Measurements from ENCODE around the gene JAZF1. TPM values are rescaled to one million over a fixed set of nuclear protein-coding genes. Genes with fewer than 3 reads are reported as not detected.
A peak's percentile ranks its signal among the peaks of the same experiment; 100 is the strongest.

The JAZF1 gene
- total and polyA plus RNA-seq, 9 of the 15 experiments (the other 6 are each of a cell fraction or from before 2014, with no cell fraction given): 0.04 to 0.64 (median 0.11) TPM; not detected in 3

DNA sequence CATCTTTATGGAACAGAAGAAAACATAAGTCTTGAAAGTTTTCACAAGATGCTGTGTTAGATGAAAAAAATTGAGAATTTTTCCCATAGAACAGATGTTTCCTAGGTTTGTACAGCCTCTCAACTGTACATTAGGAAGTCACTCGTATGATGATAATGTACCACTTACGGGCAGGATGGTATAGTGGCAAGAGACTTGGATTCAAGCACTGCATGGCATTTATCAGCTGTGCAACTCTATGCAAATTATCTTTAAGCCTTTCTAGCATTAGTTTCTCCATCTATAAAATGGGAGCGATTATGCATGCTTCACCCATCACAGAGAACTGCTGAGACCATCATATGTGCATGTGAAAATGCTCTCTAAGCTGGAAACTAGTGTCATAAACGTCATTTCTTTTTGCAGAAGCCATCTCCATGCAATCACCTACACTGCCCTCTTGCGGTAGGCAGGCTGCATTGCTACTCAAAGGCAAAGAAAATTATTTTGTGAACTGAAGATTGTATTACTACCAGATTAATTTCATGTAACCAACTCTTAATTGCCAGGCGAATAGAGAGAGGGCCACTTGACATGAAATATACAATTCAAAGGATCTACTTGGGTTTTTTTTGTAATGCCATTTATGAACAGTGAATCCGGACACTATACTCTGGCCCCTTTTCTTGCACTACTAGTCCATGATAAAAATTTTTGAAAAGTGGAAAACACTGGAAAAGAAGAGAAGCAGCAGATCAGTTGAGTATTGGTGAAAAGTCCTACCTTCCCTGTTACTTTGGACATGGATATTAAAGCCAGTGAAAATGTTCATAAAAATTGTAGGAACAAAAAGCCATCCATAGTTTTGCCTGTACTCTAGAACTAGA, 102.3 kb downstream of the JAZF1 start:
- Histone ChIP-seq H3K79me2 (ENCODE audit: control insufficient read depth, insufficient read depth, low read length) (no peaks in the 10 kb centered on the region), H3K36me3 (ENCODE audit: control insufficient read depth, insufficient read depth, low read length) (no peaks in the 10 kb centered on the region), H3K9ac (ENCODE audit: insufficient read depth in 1 of 2, low read depth in 2 of 2, low read length in 2 of 2) (no peak overlapping the region), H3K27me3 (ENCODE audit: control insufficient read depth in 2 of 2, insufficient read depth in 2 of 2, low read length in 2 of 2) (peaks cover 6 to 22% of the 10 kb centered on the region in 2 experiments; a peak in 3 of 5 replicates), H3K4me1 (replicated peaks in 1 of 2; ENCODE audit: control insufficient read depth in 2 of 2, insufficient read depth in 2 of 2, low read length in 2 of 2) (no peaks in the 10 kb centered on the region), H3K4me3 (no peak overlapping the region), H3K4me2 (ENCODE audit: insufficient read depth, low read length) (no peak overlapping the region), H3K9me3 (replicated peaks; ENCODE audit: control insufficient read depth, insufficient read depth, low read depth, low read length) (no peaks in the 10 kb centered on the region), H3K9me1 (ENCODE audit: control insufficient read depth, insufficient read depth, low read length) (no peaks in the 10 kb centered on the region), H3K27ac (ENCODE audit: extremely low read depth, low read depth, low read length) (no peak overlapping the region), H4K20me1 (replicated peaks; ENCODE audit: control insufficient read depth, insufficient read depth, low read length) (no peaks in the 10 kb centered on the region), H2AFZ (ENCODE audit: low read depth, low read length) (no peak overlapping the region)
- FAIRE-seq: peak; percentile 92
- WGBS (ENCODE audit: insufficient coverage, low coverage, missing lambda C conversion rate): 2% methylated on average over 7 of the region's 7 CpGs
- peak; percentile 39 to 56 (median 42) for DNase-seq (ENCODE audit: extremely low read depth in 1 of 4, low spot score in 3 of 4)
- POLR2A ChIA-PET: no interaction called here
- CTCF ChIA-PET (ENCODE audit: low intra/inter-chr PET ratio): interaction anchor here (1.1 kb wide), 1 partner anchor 17 kb away, joined by 3 read pairs; no protein-coding TSS in a partner anchor
- in situ Hi-C loops (cut with MboI) (no loop called here), intact Hi-C loops (cut with micrococcal nuclease) (loop anchor here (2.0 kb wide), 1 partner anchor 15 kb away; no protein-coding TSS in a partner anchor)
- ATAC-seq: no peak; the same call in 2 of the 3 replicates
- BruUV-seq (replicated peaks): no TSS peak
- no peak for TF ChIP-seq ZFPM2 (CRISPR knock-in tag; IDR thresholded peaks at IDR 0.05)
- TF ChIP-seq, protein P1, sequence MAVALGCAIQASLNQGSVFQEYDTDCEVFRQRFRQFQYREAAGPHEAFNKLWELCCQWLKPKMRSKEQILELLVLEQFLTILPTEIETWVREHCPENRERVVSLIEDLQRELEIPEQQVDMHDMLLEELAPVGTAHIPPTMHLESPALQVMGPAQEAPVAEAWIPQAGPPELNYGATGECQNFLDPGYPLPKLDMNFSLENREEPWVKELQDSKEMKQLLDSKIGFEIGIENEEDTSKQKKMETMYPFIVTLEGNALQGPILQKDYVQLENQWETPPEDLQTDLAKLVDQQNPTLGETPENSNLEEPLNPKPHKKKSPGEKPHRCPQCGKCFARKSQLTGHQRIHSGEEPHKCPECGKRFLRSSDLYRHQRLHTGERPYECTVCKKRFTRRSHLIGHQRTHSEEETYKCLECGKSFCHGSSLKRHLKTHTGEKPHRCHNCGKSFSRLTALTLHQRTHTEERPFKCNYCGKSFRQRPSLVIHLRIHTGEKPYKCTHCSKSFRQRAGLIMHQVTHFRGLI (CRISPR knock-in tag; IDR thresholded peaks at IDR 0.05): no peak
- TF ChIP-seq SMARCE1 (IDR thresholded peaks at IDR 0.05): no peak
- TF ChIP-seq RAD21 (CRISPR knock-in tag; conservative IDR thresholded peaks at IDR 0.05 in 1 of 2, IDR thresholded peaks at IDR 0.05 in 1 of 2): peak; percentile 39 to 63; a peak in 3 of 4 replicates
- peak; percentile 17 for TF ChIP-seq ZFP36 (IDR thresholded peaks at IDR 0.05; ENCODE audit: low read depth, low read length, partially characterized antibody)
- TF ChIP-seq TRIM24 (IDR thresholded peaks at IDR 0.05): no peak
- peak; percentile 43; the same call in 1 of the 2 replicates for TF ChIP-seq KLF16 (IDR thresholded peaks at IDR 0.05)
- no peak for TF ChIP-seq RAD51 (IDR thresholded peaks at IDR 0.05; ENCODE audit: borderline replicate concordance, low read depth)
- no peak for TF ChIP-seq ZNF280A (IDR thresholded peaks at IDR 0.05; ENCODE audit: low read depth, partially characterized antibody)
- no peak for TF ChIP-seq ZC3H8 (IDR thresholded peaks at IDR 0.05)
- TF ChIP-seq, protein P2, sequence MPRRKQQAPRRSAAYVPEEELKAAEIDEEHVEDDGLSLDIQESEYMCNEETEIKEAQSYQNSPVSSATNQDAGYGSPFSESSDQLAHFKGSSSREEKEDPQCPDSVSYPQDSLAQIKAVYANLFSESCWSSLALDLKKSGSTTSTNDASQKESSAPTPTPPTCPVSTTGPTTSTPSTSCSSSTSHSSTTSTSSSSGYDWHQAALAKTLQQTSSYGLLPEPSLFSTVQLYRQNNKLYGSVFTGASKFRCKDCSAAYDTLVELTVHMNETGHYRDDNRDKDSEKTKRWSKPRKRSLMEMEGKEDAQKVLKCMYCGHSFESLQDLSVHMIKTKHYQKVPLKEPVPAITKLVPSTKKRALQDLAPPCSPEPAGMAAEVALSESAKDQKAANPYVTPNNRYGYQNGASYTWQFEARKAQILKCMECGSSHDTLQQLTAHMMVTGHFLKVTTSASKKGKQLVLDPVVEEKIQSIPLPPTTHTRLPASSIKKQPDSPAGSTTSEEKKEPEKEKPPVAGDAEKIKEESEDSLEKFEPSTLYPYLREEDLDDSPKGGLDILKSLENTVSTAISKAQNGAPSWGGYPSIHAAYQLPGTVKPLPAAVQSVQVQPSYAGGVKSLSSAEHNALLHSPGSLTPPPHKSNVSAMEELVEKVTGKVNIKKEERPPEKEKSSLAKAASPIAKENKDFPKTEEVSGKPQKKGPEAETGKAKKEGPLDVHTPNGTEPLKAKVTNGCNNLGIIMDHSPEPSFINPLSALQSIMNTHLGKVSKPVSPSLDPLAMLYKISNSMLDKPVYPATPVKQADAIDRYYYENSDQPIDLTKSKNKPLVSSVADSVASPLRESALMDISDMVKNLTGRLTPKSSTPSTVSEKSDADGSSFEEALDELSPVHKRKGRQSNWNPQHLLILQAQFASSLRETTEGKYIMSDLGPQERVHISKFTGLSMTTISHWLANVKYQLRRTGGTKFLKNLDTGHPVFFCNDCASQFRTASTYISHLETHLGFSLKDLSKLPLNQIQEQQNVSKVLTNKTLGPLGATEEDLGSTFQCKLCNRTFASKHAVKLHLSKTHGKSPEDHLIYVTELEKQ (CRISPR knock-in tag; IDR thresholded peaks at IDR 0.05): no peak
- TF ChIP-seq SMC3 (conservative IDR thresholded peaks at IDR 0.05; ENCODE audit: insufficient read depth, low read depth, low read length): peak; percentile 51; the same call in 1 of the 2 replicates
- TF ChIP-seq ZNF324 (CRISPR knock-in tag; IDR thresholded peaks at IDR 0.05): no peak
- peak; percentile 22; the same call in 1 of the 2 replicates for TF ChIP-seq CREM (IDR thresholded peaks at IDR 0.05; ENCODE audit: low read depth)
- TF ChIP-seq RFX7 (CRISPR knock-in tag; IDR thresholded peaks at IDR 0.05): no peak
- no peak for TF ChIP-seq ILK (tag; IDR thresholded peaks at IDR 0.05; ENCODE audit: borderline replicate concordance, low read depth)

Data from K562 (cell line).